Subcutaneous adipose tissue (tissue), 4 donors: Measurements from ENCODE around the gene SULT2B1. TPM values are rescaled to one million over a fixed set of nuclear protein-coding genes. Genes with fewer than 3 reads are reported as not detected.

Experiments
- total RNA-seq, 4 donors: library from RNA; depleted of rRNA; stranded (reverse); fragments of >200 nt; gene quantifications; one replicate each; pipeline ENCODE4 v1.1.0, GENCODE V29; 2016
- TF ChIP-seq, protein P1 (sequence below): fragments of 450-650 bp; IDR thresholded peaks from one replicate; pipeline ENCODE4 v1.5.1; 2016; ENCODE audit warnings: low read depth, mild to moderate bottlenecking, control low read depth, antibody characterized with exemption, moderate library complexity

The SULT2B1 gene
- total RNA-seq, 4 donors from 2014 or later, result not detected

DNA sequence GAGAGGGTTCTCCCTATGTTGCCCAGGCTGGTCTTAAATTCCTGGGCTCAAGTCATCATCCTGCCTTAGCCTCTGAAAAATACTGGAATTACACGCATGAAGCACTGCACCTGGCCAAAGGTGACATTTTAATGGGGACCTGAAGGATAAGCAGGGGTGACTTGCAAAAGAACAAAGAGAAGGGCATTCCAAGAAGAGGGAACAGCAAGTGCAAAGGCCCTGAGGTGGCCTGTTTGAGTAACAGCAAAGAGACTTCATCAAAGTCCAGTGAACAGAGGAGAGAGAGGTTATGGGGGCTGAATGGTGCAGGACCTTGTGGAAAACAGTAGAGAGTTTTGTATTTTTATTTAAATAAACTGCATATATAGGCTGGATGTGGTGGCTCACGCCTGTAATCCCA is 89.9 kb downstream of the SULT2B1 start:
- TF ChIP-seq, protein P1, sequence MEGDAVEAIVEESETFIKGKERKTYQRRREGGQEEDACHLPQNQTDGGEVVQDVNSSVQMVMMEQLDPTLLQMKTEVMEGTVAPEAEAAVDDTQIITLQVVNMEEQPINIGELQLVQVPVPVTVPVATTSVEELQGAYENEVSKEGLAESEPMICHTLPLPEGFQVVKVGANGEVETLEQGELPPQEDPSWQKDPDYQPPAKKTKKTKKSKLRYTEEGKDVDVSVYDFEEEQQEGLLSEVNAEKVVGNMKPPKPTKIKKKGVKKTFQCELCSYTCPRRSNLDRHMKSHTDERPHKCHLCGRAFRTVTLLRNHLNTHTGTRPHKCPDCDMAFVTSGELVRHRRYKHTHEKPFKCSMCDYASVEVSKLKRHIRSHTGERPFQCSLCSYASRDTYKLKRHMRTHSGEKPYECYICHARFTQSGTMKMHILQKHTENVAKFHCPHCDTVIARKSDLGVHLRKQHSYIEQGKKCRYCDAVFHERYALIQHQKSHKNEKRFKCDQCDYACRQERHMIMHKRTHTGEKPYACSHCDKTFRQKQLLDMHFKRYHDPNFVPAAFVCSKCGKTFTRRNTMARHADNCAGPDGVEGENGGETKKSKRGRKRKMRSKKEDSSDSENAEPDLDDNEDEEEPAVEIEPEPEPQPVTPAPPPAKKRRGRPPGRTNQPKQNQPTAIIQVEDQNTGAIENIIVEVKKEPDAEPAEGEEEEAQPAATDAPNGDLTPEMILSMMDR, result no peak

DNA sequence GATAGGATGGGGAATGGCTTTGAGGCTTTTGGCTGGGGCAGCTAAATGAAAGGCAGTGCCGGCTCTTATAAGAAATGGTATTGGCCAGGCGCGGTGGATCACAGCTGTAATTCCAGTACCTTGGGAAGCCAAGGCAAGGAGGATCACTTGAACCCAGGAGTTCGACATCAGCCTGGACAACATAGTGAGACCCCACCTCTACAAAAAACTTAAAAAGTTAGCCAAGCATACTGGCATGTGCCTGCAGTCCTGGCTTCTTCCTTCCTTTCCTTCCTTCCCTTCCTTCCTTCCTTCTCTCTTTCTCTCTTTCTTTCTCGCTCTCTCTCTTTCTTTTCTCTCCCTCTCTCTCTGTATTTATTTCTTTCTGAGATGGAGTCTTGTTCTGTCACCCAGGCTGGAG is 90.9 kb downstream of the SULT2B1 start:
- TF ChIP-seq, protein P1, result no peak

DNA sequence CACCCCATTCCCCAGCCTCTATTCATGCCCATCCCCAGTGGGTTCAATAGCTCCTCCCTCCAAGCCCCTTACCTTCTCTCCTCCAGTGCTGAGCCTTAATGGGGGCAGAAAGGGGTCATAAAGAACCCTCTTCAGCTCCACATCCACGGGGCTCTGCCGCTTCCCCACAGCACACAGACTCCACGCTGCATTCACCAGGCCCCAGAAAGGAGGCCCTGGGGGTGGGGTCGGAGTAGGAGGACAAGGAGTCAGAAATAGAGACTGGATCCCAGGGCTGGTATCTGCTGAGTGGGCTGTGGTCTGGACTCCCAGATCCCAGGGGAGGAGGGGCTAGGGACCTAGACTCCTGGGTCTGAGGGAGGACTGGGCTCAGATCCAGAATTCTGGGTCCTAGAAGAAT is 92.4 kb downstream of the SULT2B1 start:
- TF ChIP-seq, protein P1, result no peak

DNA sequence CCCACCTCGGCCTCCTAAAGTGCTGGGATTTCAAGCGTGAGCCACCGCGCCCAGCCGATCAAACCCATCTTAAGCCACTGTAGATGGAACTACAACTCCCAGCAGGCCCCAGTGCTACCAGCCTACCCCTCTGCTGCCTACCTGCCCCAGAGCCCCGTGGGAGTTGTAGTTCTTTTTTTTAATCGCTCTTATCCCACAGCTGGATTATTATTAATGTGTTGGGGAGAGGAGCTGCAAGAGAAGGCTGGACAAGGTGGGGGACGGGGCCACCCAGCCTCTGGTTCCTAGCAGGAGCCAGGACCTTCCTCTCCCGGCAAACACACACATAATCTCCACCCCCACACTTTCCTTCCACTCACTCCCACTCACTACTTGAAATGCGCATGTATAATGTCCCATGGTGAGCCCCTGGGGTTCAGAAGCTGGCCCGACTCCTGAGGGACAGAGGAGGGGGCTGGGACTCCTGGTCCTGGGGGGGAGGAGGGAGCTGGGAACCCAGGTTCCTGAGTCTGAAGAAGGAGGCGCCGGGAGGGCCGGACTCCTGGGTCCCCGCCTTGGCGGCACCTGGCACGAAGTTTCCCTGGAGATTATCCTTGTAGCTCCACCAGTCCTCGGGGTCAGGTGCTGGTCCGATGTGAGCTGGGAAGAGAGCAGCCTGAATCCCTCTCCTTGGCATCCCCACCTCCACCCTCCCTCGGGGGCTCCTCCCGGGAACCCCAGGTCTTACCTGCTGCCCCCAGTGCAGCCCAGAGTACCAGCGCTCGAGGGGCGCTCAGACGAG is 93.1 kb downstream of the SULT2B1 start:
- TF ChIP-seq, protein P1, result no peak

DNA sequence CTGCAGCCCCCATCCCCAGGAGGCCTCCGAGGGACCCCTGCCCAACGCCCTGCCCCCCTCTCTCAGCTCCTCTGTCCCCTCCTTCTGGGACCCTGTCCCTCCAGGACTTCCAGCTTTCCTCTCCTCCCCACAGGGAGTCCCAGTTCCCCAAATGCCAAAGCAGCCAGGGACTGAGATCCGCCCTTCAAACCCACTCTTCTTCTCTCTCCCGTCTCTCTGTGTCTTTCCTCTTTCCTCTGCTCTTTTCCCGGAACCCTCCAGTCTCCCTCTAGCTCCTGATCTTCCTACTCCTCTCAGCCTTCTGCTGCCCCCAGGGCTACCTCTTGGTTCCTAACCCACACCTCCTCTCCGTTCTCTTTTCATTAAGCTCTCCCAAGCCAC is 93.6 kb downstream of the SULT2B1 start:
- TF ChIP-seq, protein P1, result no peak

DNA sequence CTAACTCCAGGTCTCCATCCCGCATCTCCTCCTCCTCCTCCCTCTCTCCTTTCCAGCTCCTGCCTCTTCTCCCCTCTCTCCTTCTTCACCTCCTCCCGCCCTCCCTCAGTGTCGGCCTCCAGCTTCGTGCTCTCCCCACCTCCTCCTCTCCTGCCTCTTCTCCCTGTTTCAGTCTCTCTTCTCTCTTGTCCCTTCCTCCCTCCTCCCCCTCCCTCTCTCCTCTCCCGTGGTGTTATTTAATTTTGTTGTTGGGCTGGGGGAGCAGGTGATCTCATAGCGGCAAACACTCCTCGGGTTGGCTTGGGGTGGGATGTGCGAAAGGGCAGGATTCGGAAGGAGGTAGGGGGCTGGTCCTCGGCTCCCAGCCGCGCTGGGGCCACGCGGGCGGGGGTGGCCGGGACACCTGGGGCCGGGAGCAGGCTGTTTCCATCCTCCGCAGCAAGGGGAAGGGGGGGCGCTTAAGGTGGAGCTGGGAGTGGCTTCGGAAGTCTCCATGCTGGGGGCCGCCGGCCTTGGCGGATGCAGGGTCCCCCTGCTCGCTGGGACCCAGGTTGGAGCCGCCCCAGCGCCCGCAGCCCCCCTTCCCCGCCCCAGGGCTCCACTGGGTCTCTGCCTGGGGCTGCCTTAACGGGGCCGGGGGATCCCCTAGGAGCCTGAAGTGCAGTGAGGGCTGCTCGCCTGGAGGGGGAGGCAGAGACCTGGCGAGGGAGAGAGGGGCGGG is 94.2 kb downstream of the SULT2B1 start, which contains the start of gene CA11:
Gene CA11 (minus strand): TSS at position 187 of the 721 bp plus-strand sequence. CDS start 555 bp downstream, outside the sequence.
- TF ChIP-seq, protein P1, result no peak

DNA sequence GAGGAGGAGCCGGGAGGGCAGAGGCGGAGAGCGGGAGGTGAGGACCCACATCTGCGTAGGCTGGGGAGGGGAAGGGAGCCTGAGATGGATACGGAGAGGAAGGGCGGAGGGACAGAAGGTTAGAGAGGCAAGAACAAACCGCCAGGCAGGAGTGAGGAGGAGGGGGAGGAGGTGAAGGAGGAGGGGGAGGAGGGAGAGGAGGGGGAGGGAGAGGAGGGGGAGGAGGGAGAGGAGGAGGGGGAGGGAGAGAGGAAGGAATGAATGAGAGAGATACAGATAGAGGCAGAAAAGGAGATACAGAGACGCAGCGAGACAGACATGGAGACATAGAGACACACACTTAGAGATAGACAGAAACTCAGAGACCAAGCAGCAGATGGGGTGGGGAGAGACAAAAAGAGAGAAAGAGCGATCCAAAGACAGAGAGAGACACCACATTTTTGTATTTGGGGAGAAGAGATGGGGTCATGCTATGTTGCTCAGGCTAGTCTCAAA is 94.8 kb downstream of the SULT2B1 start:
- TF ChIP-seq, protein P1, result no peak
